Measurements from ENCODE around the gene HSPG2. TPM values are rescaled to one million over a fixed set of nuclear protein-coding genes. Genes with fewer than 3 reads are reported as not detected.

The HSPG2 gene
- total and polyA plus RNA-seq, 2 of the 13 experiments (the other 11 are each of a cell fraction or from before 2014, with no cell fraction given): 9.1 to 13.1 TPM

GRCh38 chr1:21937372-21938121, 437 bp upstream of the HSPG2 start (continued):
- no peak for TF ChIP-seq ZNF704 (CRISPR knock-in tag; IDR thresholded peaks at IDR 0.05; ENCODE audit: borderline replicate concordance)
- no peak for TF ChIP-seq FOXA3 (CRISPR knock-in tag; IDR thresholded peaks at IDR 0.05)
- no peak for TF ChIP-seq TEAD2 (CRISPR knock-in tag; IDR thresholded peaks at IDR 0.05)
- no peak for TF ChIP-seq ARID3A (IDR thresholded peaks at IDR 0.05; ENCODE audit: low read depth, low read length)
- no peak for TF ChIP-seq CERS6 (CRISPR knock-in tag; IDR thresholded peaks at IDR 0.05)
- TF ChIP-seq YEATS2 (CRISPR knock-in tag; IDR thresholded peaks at IDR 0.05; ENCODE audit: borderline replicate concordance): no peak
- TF ChIP-seq PHF5A (CRISPR knock-in tag; IDR thresholded peaks at IDR 0.05; ENCODE audit: low read depth, unreplicated experiment): no peak
- TF ChIP-seq, protein P1, sequence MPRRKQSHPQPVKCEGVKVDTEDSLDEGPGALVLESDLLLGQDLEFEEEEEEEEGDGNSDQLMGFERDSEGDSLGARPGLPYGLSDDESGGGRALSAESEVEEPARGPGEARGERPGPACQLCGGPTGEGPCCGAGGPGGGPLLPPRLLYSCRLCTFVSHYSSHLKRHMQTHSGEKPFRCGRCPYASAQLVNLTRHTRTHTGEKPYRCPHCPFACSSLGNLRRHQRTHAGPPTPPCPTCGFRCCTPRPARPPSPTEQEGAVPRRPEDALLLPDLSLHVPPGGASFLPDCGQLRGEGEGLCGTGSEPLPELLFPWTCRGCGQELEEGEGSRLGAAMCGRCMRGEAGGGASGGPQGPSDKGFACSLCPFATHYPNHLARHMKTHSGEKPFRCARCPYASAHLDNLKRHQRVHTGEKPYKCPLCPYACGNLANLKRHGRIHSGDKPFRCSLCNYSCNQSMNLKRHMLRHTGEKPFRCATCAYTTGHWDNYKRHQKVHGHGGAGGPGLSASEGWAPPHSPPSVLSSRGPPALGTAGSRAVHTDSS (CRISPR knock-in tag; conservative IDR thresholded peaks at IDR 0.05): no peak
- TF ChIP-seq ZBTB37 (CRISPR knock-in tag; IDR thresholded peaks at IDR 0.05): no peak
- no peak for TF ChIP-seq MIER2 (CRISPR knock-in tag; IDR thresholded peaks at IDR 0.05)
- 0 out of 2 replicates have a peak, but pooled peaks have one; percentile 21 for TF ChIP-seq SAP130 (CRISPR knock-in tag; IDR thresholded peaks at IDR 0.05; ENCODE audit: low read depth)
